HepG2 (cell line): ENCODE data around the gene CDH22. TPM values are rescaled to one million over a fixed set of nuclear protein-coding genes. Genes with fewer than 3 reads are reported as not detected.

Experiments
- ATAC-seq: fragments of 200-7000 bp; cut with Tn5 transposase; 3 replicates; pipeline ENCODE4 v1.9.1; 2020; ENCODE audit warnings: mild to moderate bottlenecking, moderate library complexity
- BruUV-seq: library from RNA; stranded (reverse); fragments of 400-500 nt; replicated peaks from 2 replicates; lab custom pipeline; 2021; lab: Mats Ljungman, UMichigan
- CTCF ChIA-PET: fragments of 300-600 bp; formaldehyde crosslinking; extraction: SDS; loops from one replicate; lab custom pipeline; 2021; ENCODE audit warnings: low total read pairs, inconsistent platforms, low intra/inter-chr PET ratio; lab: Yijun Ruan, JAX
- POLR2A ChIA-PET: fragments of 350-600 bp; sonication (Branson Sonifier 250); formaldehyde crosslinking; loops from one replicate; lab custom pipeline; 2020; ENCODE audit warnings: antibody characterized with exemption, inconsistent platforms; lab: Yijun Ruan, JAX
- DNase-seq: peaks from one replicate; pipeline ENCODE4 v3.0.0-alpha.2; 2015; ENCODE audit warnings: low spot score
- FAIRE-seq: peaks from 3 replicates; lab custom pipeline; 2011; peaks lifted over from hg19 to GRCh38; lab: Jason Lieb, UNC
- H2AFZ ChIP-seq: one replicate; pipeline ENCODE4 v1.6.1; 2011; ENCODE audit warnings: low read length, inconsistent platforms
- H3K27ac ChIP-seq: fragments of 300-600 bp; 3 replicates; pipeline ENCODE4 v1.8.0; 2011; ENCODE audit warnings: mixed run types, mild to moderate bottlenecking, mixed read lengths, low read length, inconsistent platforms; ENCODE audit not compliant: insufficient read depth; ENCODE audit errors: extremely low read length
- H3K27me3 ChIP-seq, 2 experiments: fragments of 200-600 bp in 1 of 2; 2 replicates in 1 of 2; 3 replicates in 1 of 2; pipeline versions ENCODE4 v1.6.0 to v1.8.0; 2011; ENCODE audit warnings: low read length in 2 of 2, mild to moderate bottlenecking in 2 of 2, moderate library complexity in 2 of 2, inconsistent platforms in 1 of 2; ENCODE audit not compliant: insufficient read depth in 2 of 2, control insufficient read depth in 1 of 2
- H3K36me3 ChIP-seq, 2 experiments: fragments of 200-600 bp in 1 of 2; replicated peaks in 1 of 2; 2 replicates in 1 of 2; 3 replicates in 1 of 2; pipeline versions ENCODE4 v1.5.1 to v1.8.0; 2011; ENCODE audit warnings: low read length in 2 of 2, inconsistent platforms in 1 of 2; ENCODE audit not compliant: insufficient read depth in 2 of 2, control insufficient read depth in 1 of 2
- H3K4me1 ChIP-seq: 2 replicates; pipeline ENCODE4 v1.5.1; 2012; ENCODE audit warnings: low read length, inconsistent platforms; ENCODE audit not compliant: insufficient read depth
- H3K4me2 ChIP-seq: 2 replicates; pipeline ENCODE4 v1.6.0; 2011; ENCODE audit warnings: low read depth, low read length, inconsistent platforms
- H3K4me3 ChIP-seq, 3 experiments: fragments of 200-600 bp in 1 of 3; sonication (generic), shearing (Covaris generic) in 1 of 3; replicated peaks in 1 of 3; 2 replicates each; pipeline ENCODE4 v1.5.1; 2011 to 2016; ENCODE audit warnings: low read length in 3 of 3, inconsistent platforms in 2 of 3, low read depth in 2 of 3, mild to moderate bottlenecking in 2 of 3, control low read depth in 1 of 3, mixed read lengths in 1 of 3; ENCODE audit not compliant: insufficient read depth in 1 of 3
- H3K79me2 ChIP-seq: one replicate; pipeline ENCODE4 v1.6.1; 2011; ENCODE audit warnings: low read length, inconsistent platforms; ENCODE audit not compliant: insufficient read depth
- H3K9ac ChIP-seq: 2 replicates; pipeline ENCODE4 v1.6.0; 2011; ENCODE audit warnings: mild to moderate bottlenecking, low read depth, low read length, inconsistent platforms; ENCODE audit not compliant: insufficient read depth
- H3K9me3 ChIP-seq: 2 replicates; pipeline ENCODE4 v1.5.1; 2012; ENCODE audit warnings: mild to moderate bottlenecking, low read length
- H4K20me1 ChIP-seq: 2 replicates; pipeline ENCODE4 v1.6.0; 2011; ENCODE audit warnings: inconsistent platforms, mild to moderate bottlenecking, low read length, moderate library complexity; ENCODE audit not compliant: insufficient read depth
- AGO2 ChIP-seq: fragments of 200-400 bp; formaldehyde crosslinking; optimal IDR thresholded peaks from 2 replicates; pipeline ENCODE3; 2017; ENCODE audit warnings: mild to moderate bottlenecking, low read depth, low read length, moderate library complexity
- BHLHE40 ChIP-seq: IDR thresholded peaks from 2 replicates; pipeline ENCODE4 v1.6.1; 2011; ENCODE audit warnings: low read length, improper control_type of control experiment
- BORCS8-MEF2B ChIP-seq: sonication (generic); formaldehyde crosslinking; IDR thresholded peaks from 2 replicates; pipeline ENCODE4 v1.8.0; 2022; ENCODE audit warnings: mild to moderate bottlenecking, missing genetic modification reagents
- ELF1 ChIP-seq: sonication (generic); formaldehyde crosslinking; IDR thresholded peaks from 2 replicates; pipeline ENCODE4 v1.4.0; 2020; ENCODE audit warnings: missing genetic modification reagents
- ESRRA ChIP-seq: sonication (generic); formaldehyde crosslinking; IDR thresholded peaks from 2 replicates; pipeline ENCODE4 v1.5.1; 2020; ENCODE audit warnings: mild to moderate bottlenecking, low read depth, missing genetic modification reagents
- ETS1 ChIP-seq: sonication (generic); formaldehyde crosslinking; IDR thresholded peaks from 2 replicates; pipeline ENCODE4 v1.4.0; 2020; ENCODE audit warnings: missing genetic modification reagents
- KAT8 ChIP-seq: IDR thresholded peaks from 2 replicates; pipeline ENCODE4 v1.6.1; 2016; ENCODE audit warnings: missing genetic modification reagents, missing compliant biosample characterization
- KMT2A ChIP-seq: sonication (generic); formaldehyde crosslinking; IDR thresholded peaks from 2 replicates; pipeline ENCODE4 v1.4.0; 2020; ENCODE audit warnings: missing genetic modification reagents
- LRRFIP1 ChIP-seq: sonication (generic); formaldehyde crosslinking; conservative IDR thresholded peaks from 2 replicates; pipeline ENCODE4 v1.4.0; 2020; ENCODE audit warnings: missing genetic modification reagents
- NONO ChIP-seq, 2 experiments: fragments of 450-650 bp in 1 of 2; sonication (generic) in 1 of 2; formaldehyde crosslinking in 1 of 2; IDR thresholded peaks in 1 of 2; conservative IDR thresholded peaks in 1 of 2; 2 replicates each; pipeline versions ENCODE4 v1.6.1 to v1.8.0; 2017 to 2022; ENCODE audit warnings: mild to moderate bottlenecking in 1 of 2, missing genetic modification reagents in 1 of 2, moderate library complexity in 1 of 2
- TAF1 ChIP-seq: sonication (generic); formaldehyde crosslinking; IDR thresholded peaks from 2 replicates; pipeline ENCODE4 v1.4.0; 2020; ENCODE audit warnings: missing genetic modification reagents
- ZMAT5 ChIP-seq: sonication (generic); formaldehyde crosslinking; IDR thresholded peaks from 2 replicates; pipeline ENCODE4 v1.5.0; 2020; ENCODE audit warnings: mild to moderate bottlenecking, low read depth, missing genetic modification reagents, borderline replicate concordance
- ZNF329 ChIP-seq: sonication (generic); formaldehyde crosslinking; IDR thresholded peaks from 2 replicates; pipeline ENCODE4 v1.9.0; 2021; ENCODE audit warnings: low read depth, mild to moderate bottlenecking, missing genetic modification reagents
- ZNF460 ChIP-seq: sonication (generic); formaldehyde crosslinking; IDR thresholded peaks from 2 replicates; pipeline ENCODE4 v1.5.1; 2020; ENCODE audit warnings: missing genetic modification reagents, mild to moderate bottlenecking, borderline replicate concordance
- ZNF629 ChIP-seq: sonication (generic); formaldehyde crosslinking; conservative IDR thresholded peaks from 2 replicates; pipeline ENCODE4 v1.5.0; 2020; ENCODE audit warnings: missing genetic modification reagents
- WGBS: methylation state at CpG from one replicate; pipeline ENCODE4 v1.1.6; 2017; ENCODE audit warnings: low lambda C conversion rate; 5-methylcytosine and 5-hydroxymethylcytosine counted together
- in situ Hi-C: cut with HindIII; loops from 2 replicates; pipeline ENCODE4 v1.10.0; 2017; ENCODE audit warnings: low pct_unique_long_range_greater_than_20kb; ENCODE audit not compliant: extremely low pct_ligation_motif_present
- intact Hi-C: fragments of 100-400 bp; cut with micrococcal nuclease; formaldehyde crosslinking; loops from one replicate; pipeline ENCODE4 v1.10.0; 2022; ENCODE audit not compliant: unreplicated experiment
- polyA plus RNA-seq, 8 experiments: library from polyadenylated mRNA; depleted of rRNA in 3 of 8; stranded (reverse) in 7 of 8; unstranded in 1 of 8; fragments of >200 nt; fragmentation: Illumina TruSeq in 4 of 8; extraction: Trizol in 4 of 8; gene quantifications; 2 replicates each; pipeline versions ENCODE4 v1.2.1 to v1.2.3, GENCODE V29; 2011 to 2016; ENCODE audit warnings: low read depth in 4 of 8, missing spikeins in 1 of 8, mixed read lengths in 1 of 8; ENCODE audit not compliant: insufficient read depth in 1 of 8
- total RNA-seq, 5 experiments: library from RNA; depleted of rRNA; stranded (reverse); fragments of >200 nt; fragmentation: Illumina TruSeq; extraction: Trizol; gene quantifications; 2 replicates each; pipeline ENCODE4 v1.2.3, GENCODE V29; 2016; ENCODE audit warnings: low read depth in 1 of 5

CDH22 gene
- total and polyA plus RNA-seq, 2 of the 13 experiments (the other 11 are each of a cell fraction or from before 2014, with no cell fraction given), result not detected

DNA sequence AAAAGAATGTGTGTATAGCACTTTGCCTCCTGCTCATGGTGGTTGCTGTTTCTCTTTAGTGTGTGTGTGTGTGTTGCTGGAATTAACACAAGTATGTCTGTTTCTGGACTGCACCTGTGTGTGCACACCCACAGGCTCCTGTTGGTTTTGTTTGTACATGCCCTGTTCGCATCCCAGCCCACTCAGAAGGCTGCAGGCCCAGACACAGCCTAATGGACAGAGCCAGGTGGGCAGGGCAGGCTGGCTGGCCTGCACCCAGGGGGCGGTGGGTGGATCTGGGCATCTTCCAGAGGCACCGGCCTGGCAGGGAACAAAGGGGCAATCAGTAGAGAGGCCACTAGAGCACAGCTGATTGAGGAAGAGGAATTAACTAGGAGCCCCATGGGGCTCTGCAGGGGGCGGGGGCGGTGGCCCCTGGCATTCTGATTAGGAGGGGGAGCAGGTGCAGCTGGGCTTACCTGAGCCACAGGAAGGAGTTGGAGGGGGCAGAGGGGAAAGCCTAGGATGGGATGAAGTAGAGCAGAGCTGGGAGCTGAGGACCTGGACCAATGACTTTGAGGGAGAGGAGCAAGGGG is 168.3 kb downstream of the CDH22 start:
- Histone ChIP-seq H3K9ac (no peak overlapping the region), H3K4me3 (no peak overlapping the region), H3K4me1 (no peaks in the 10 kb centered on the region), H3K36me3 (no peaks in the 10 kb centered on the region), H2AFZ (no peak overlapping the region), H3K27ac (no peak overlapping the region), H3K79me2 (no peaks in the 10 kb centered on the region), H4K20me1 (no peaks in the 10 kb centered on the region), H3K9me3 (no peaks in the 10 kb centered on the region), H3K4me2 (no peak overlapping the region), H3K27me3 (peaks cover 7 to 63% of the 10 kb centered on the region in 2 experiments; a peak in 4 of 5 replicates)
- FAIRE-seq (no peak), ATAC-seq (no peak; the same call in 1 of the 3 replicates), DNase-seq (no peak)
- no TSS peak for BruUV-seq
- intact Hi-C loops, result no loop called here
- ChIA-PET POLR2A (no interaction called here), CTCF (no interaction called here)
- WGBS, result 3% methylated on average over 5 of the region's 5 CpGs
- in situ Hi-C loops, result no loop called here
- TF ChIP-seq ESRRA (CRISPR knock-in tag), result no peak
- TF ChIP-seq BHLHE40, result no peak
- TF ChIP-seq AGO2, result no peak
- no peak for TF ChIP-seq TAF1
- TF ChIP-seq ELF1 (CRISPR knock-in tag), result no peak
- TF ChIP-seq KMT2A, result no peak
- TF ChIP-seq ZNF329, result no peak
- no peak for TF ChIP-seq KAT8 (CRISPR knock-in tag)
- TF ChIP-seq ZNF460, result no peak
- TF ChIP-seq ZNF629, result no peak
- no peak for TF ChIP-seq ZMAT5
- no peak for TF ChIP-seq BORCS8-MEF2B (CRISPR knock-in tag)
- TF ChIP-seq NONO (IDR thresholded peaks at IDR 0.05), result no peak
- TF ChIP-seq NONO (CRISPR knock-in tag; conservative IDR thresholded peaks at IDR 0.05), result no peak
- TF ChIP-seq LRRFIP1 (CRISPR knock-in tag), result no peak
- TF ChIP-seq ETS1, result no peak
